Right renal cortex interstitium (tissue), 3 donors: Measurements from ENCODE around the gene KDM4E. TPM values are rescaled to one million over a fixed set of nuclear protein-coding genes. Genes with fewer than 3 reads are reported as not detected.

Experiments
- polyA plus RNA-seq, 3 donors: library from polyadenylated mRNA; unstranded; fragments of 120-200 nt; gene quantifications; one replicate each; pipeline ENCODE4 v1.2.1, GENCODE V29; 2013; ENCODE audit not compliant: insufficient read length in 3 of 3

KDM4E gene
- polyA plus RNA-seq, 3 donors = 0.14 to 0.22 (median 0.17) TPM

Other genes starting within 250 kb of the KDM4E start
- gene CWC15, start 51.7 kb upstream of the KDM4E start, polyA plus RNA-seq = 100 to 1,000 TPM; 126 to 134 (median 132) TPM
- gene KDM4D, start 51.5 kb upstream of the KDM4E start, polyA plus RNA-seq = 1 to 10 TPM; 2.0 to 2.2 (median 2.0) TPM
- gene KDM4F, start 24.2 kb downstream of the KDM4E start, polyA plus RNA-seq = not detected
- 10 to 100 TPM; 68.3 to 72.1 (median 71.6) TPM for gene SRSF8, start 41.7 kb downstream of the KDM4E start, polyA plus RNA-seq
- 10 to 100 TPM; 21.8 to 23.0 (median 22.8) TPM for gene ENDOD1, start 64.6 kb downstream of the KDM4E start, polyA plus RNA-seq
- gene SESN3, start 205.9 kb downstream of the KDM4E start, polyA plus RNA-seq = 10 to 100 TPM; 71.4 to 79.6 (median 77.3) TPM